Hematopoietic multipotent progenitor cell treated with erythropoietin and hydrocortisone succinate and interleukin-3 and kit ligand, for 17 days (in vitro differentiated cells): ENCODE results near the gene OR5AU1.
A peak's percentile ranks its signal among the peaks of the same experiment; 100 is the strongest.

Source experiments
- DNase-seq: peaks from one replicate; pipeline ENCODE4 v3.0.0-alpha.2; 2015; ENCODE audit warnings: low spot score

Gene OR5AU1

GRCh38 chr14:21106498-21107282 lies 49.2 kb downstream of the OR5AU1 start:
- peak; percentile 79 for DNase-seq

DNA sequence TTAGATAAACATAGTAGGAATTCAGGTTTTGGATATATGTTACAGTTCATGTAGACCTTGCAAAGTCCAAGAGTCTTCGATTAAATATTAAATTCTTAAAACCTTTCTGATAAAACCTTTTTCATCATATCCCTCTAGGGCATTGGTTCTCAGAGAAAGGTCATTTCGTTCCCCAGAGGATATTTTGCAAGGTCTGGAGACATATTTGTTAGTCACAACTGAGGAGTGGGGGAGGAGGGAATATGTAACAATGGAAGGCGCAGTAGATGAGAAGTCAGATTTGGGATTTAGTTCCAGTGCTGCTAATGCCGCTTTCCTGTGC lies 49.7 kb downstream of the OR5AU1 start:
- no peak for DNase-seq

GRCh38 chr14:21105095-21105494 lies 50.8 kb downstream of the OR5AU1 start:
- DNase-seq = no peak
